ENCODE measurements around the gene KLHDC4.
"Not testable (repeated sequence)": the region's sequence is repeated elsewhere in the genome, so short reads cannot be mapped to it uniquely, and the experiment has no call there.

KLHDC4 gene

GRCh38 chr16:87744750-87745514 lies 20.9 kb downstream of the KLHDC4 start:
- no peak for DNase-seq

DNA sequence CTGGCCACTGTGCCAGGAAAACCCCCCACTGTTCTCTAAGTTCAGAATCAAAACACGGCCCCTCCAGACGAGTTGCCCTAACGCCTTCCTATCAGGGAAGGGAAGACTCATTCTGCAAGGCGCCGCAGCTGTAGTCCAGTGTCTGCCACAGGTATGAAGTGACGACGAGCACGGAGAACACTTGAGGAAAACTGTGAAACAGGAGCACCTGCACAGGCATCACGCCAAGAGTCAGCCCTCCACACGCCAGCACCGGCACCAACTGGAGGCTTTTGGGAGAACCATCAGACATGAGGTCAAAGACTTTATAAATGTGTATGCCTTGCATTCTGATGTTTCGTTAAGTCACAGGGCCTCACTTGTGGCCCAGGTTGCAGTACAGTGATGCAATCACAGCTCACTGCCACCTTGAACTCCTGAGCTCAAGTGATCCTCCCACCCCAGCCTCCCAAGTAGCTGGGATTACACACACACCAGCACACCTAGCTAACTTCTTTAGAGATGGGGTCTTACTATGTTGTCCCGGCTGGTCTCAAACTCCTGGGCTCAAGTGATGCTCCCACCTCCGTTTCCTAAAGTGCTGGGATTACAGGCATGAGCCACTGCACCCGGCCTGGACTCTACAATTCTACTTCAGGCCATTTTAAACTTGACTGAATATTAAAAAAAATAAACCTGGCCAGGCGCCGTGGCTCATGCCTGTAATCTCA lies 22.9 kb downstream of the KLHDC4 start:
- DNase-seq = no peak

DNA sequence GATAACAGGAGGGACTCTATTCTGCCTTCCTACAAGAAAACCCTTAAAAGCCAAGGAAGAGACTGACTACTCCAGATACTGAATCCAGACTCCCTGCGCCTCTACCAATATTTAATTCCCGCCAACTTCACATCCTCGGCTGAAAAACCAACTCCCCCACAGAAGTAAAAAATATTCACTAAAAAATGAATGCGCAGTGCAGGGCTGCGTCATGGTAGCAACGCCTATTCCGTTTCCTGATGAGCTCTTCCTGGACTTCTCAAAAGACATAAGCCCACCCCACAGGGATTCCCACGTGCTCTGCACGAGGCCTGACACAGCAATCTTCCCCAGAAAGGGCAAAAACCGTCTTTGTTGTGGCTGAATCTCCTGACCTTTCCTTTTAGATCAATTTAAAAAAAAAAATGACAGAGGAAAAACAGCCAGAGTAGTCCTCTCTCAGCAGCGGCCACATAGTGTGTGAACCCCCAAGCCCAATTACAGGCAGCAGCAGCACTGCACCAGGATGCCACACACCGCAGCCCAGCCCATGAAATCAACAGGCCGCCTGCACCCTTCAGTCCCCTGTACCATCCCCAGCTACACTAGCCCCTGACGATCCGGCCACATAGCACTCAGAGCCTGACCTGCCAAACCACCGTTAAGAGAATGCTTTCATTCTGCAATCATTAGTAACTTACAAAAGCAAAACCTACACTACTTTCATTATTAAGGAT lies 23.9 kb downstream of the KLHDC4 start:
- DNase-seq = peak in 7 of 56 donors; percentile 0 to 26 (median 10)

DNA sequence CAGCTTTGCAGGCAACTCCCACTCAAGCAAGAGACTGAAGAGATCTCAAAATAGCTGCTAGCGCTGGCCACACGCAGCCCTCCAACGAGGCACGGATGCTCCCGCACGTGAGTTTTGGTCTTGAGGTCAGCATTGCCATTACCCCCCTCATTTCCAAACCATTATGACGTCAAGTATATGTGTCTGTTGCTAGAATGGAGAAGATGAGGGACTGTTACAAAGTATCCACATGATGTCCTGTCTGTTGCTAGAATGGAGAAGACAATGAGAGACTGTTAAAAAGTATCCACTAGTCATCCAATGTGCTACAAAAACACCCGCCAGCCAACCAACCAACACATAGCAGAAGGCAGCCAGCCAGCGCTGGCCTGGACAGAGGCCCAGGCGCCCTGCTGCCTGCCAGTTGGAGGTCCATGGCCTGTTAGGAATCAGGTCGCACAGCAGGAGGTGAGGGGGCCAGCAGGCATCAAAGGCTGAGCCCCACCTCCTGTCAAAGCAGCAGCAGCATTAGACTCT lies 24.8 kb downstream of the KLHDC4 start:
- peak in 54 of 56 donors; percentile 2 to 86 (median 66) for DNase-seq

GRCh38 chr16:87740441-87740840 lies 25.3 kb downstream of the KLHDC4 start:
- DNase-seq = no peak

GRCh38 chr16:87739801-87740200 lies 26.0 kb downstream of the KLHDC4 start:
- no peak for DNase-seq

- no peak for DNase-seq
These were observed 29.8 kb downstream of the KLHDC4 start for GRCh38 chr16:87736008-87736382.

- peak in 1 of 56 donors; percentile 10 for DNase-seq
These were observed 30.3 kb downstream of the KLHDC4 start for GRCh38 chr16:87735270-87736007.

DNA sequence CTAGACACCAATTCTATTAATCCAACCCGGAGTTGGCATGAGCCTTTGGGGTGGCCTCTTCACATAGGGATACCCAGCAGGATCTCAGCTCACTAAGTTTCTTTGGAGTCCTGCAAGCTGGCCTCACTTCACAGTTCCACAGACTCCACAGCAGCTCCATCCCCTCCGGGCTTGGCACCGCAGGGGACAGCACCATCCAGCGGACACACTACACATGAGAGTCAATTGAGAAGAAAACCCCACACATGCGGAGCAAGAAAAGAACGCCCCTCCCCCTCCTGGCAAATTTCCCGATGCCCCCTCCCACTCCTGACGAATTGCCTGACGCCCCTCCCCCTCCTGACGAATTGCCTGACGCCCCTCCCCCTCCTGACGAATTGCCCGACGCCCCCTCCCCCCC lies 31.1 kb downstream of the KLHDC4 start:
- no peak for DNase-seq

- DNase-seq = no peak
These were observed 32.6 kb downstream of the KLHDC4 start for GRCh38 chr16:87733190-87733589.

DNA sequence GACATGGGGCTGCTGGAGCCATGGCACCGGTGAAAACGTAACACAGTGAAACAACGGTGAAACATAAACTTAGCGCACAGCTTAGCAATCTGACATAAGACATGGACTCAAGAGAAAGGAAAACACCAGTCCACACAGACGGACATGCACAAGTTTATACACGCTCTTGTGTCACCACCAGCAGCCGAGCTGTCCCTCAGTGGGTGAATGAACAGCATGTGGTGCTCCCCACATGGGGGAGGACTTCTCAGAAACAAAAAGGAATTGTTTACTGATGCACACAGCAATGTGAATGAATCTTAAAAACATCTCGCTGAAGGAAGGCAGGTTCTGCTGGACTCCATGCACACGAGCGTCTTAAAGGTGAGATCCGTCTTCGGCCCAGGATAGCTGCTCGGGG lies 34.2 kb downstream of the KLHDC4 start:
- DNase-seq = no peak

- no peak for DNase-seq
These were observed 36.4 kb downstream of the KLHDC4 start for GRCh38 chr16:87729266-87729954.

DNA sequence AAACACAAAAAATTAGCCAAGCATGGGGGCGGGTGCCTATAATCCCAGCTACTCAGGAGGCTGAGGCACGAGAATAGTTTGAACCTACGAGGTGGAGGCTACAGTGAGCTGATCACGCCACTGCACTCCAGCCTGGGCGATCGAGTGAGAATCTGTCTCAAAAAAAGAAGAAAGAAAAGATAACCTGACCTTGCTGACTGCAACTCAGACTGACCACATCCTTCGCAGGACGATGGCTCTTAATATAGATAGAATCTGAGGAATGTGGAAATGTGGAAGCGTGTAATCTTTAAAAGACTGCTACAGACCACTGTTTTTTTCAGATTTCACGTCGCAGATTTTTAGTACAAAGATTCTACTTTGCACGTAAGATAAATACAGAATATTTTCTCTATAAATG lies 37.8 kb downstream of the KLHDC4 start:
- DNase-seq = no peak

- no peak for DNase-seq
These were observed 38.4 kb downstream of the KLHDC4 start for GRCh38 chr16:87727346-87727745.

DNA sequence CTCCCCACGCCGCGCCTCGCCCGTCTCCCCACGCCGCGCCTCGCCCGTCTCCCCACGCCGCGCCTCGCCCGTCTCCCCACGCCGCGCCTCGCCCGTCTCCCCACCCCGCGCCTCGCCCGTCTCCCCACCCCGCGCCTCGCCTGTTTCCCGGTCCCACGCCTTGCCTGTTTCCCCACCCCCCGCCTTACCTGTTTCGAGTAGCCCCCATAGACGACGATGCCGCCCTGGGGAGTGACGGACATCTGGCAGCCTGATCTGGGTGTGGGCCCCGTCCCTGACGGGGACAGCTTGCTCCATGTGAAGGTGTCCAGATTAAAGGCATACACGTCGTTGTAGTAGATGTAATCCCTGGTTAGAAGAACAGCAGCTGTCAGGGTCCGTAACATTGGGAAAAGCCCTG lies 39.2 kb downstream of the KLHDC4 start:
- DNase-seq = not testable (repeated sequence)

DNA sequence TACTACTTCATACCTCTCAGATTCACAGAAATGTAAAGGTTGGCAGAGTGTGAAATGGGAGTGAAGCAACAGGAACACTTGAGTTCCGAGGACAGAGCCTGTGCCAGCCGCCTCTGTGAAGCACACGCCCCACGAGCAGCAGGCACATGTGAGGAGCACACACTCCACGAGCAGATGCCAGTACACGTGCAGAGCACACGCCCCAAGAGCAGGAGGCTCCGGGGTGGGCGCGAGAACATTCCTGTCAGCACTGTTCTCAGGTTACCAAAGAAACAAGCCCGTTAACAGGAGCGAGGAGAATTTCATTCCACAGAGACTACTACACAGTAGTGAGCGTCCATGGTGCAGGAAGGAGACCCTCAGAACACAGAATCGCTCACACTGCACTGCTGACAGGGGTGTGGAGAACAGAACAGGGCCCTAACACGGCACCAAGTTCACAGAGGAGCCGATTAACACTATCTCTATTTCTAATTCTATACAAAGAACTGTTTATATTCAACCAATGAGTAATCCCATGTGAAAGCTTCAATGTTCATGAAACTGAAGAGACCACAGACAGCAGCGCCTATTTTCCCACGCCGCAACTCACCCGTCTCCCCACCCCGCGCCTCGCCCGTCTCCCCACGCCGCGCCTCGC lies 40.1 kb downstream of the KLHDC4 start:
- DNase-seq = peak in 23 of 56 donors; percentile 8 to 76 (median 34)

DNA sequence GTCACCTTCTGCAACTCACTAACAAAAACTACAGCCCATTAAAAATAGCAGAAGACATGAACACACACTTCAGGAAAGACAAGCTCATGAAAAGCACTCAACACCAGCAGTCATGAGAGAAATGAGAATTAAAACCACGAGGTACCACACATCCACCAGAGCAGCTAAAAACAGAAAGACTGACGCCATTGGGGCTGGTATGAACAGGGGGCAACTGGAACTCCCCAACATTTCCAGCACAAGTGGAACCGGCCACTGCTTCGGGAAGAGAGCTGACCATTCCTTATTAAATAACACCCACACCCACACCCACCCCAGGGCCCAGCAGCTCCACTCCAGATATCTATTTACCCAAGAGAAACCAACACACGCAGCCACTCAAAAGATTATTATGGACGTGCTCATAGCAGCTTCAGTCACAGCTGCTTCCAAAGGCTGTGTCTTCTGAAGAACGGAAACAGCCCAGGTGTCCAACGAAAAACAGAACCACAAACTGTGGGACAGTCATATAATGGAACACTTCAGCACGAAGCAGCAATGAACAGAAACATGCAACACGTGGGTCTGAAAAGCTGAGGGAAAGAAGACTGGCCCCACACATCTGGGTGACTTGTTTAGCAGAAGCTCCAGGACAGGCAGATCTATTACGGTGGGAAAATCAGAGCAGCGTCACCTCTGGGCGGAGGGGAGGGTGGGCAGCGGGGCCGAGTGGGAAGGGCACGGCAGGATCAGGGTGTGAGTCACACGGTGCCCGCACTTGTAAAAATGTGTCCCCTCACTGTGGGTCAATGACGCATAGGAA lies 41.1 kb downstream of the KLHDC4 start:
- no peak for DNase-seq

- peak in 54 of 56 donors; percentile 10 to 93 (median 81) for DNase-seq
These were observed 42.6 kb downstream of the KLHDC4 start for GRCh38 chr16:87723226-87723623.

DNA sequence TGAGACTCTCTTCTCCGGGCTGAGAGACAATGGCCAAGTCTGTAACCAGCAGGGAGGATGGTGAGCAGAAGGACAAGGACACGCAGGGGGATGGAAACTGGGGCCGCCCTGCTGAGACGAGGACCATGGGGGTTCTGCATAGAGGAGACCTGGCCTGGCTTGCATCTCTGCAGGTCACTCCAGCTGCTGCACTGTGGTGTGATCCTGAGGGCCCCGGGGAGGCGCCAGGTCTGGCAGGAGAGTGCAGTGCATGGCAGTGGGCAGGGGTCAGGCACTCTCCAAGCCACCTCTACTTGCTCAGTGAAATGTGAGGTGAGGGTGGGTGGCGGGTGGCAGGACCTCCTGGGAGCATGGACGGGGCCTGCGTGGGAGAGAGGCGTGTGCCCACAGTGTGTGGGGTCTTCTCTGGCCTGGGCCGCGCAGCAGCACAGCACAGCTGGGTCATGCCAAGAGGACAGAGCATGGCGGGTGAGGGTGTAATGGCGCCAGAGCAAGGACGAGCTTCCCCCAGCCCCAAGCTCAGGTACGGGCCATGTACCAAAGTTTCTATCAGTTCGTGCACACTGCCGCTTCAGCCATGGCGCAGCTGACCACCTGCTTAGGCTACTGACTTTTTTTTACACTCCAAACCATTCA lies 43.1 kb downstream of the KLHDC4 start:
- peak in 2 of 56 donors; percentile 30 to 50 for DNase-seq
